ENCODE data around the gene ENO1.

DNA sequence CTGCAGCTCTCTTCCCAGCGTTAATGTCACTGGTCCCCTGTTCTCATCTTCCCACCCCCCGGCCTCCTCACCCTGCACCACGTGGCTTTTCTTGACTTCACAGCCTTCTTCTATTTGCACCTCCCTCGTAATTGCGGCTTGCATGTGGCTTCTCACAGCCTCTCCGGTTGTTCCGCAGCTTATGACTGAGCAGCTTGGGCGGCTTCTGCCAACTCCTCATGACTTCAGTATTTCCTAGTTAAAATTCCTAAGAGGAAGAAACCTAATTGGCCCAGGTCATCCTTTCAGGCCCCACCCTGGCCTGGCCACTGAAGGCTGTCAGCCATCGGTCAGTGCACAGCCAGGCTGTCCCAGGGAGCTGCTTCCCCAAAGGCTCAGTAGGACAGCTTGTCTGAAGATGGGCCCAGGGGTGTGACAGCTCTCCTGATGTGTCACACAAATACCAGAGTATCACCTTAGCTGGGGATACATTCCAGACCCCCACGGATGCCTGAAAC lies 52.5 kb downstream of the ENO1 start:
- no peak for TF ChIP-seq RARB (CRISPR knock-in tag; IDR thresholded peaks at IDR 0.05)
- TF ChIP-seq TOX (CRISPR knock-in tag; IDR thresholded peaks at IDR 0.05; ENCODE audit: borderline replicate concordance) = no peak
- TF ChIP-seq ZFP3 (CRISPR knock-in tag; IDR thresholded peaks at IDR 0.05) = no peak
- no peak for TF ChIP-seq TCF4 (CRISPR knock-in tag; IDR thresholded peaks at IDR 0.05; ENCODE audit: borderline replicate concordance)
- no peak for TF ChIP-seq CSDC2 (CRISPR knock-in tag; IDR thresholded peaks at IDR 0.05)
- TF ChIP-seq ZNF70 (CRISPR knock-in tag; IDR thresholded peaks at IDR 0.05) = no peak
- TF ChIP-seq, protein P1, sequence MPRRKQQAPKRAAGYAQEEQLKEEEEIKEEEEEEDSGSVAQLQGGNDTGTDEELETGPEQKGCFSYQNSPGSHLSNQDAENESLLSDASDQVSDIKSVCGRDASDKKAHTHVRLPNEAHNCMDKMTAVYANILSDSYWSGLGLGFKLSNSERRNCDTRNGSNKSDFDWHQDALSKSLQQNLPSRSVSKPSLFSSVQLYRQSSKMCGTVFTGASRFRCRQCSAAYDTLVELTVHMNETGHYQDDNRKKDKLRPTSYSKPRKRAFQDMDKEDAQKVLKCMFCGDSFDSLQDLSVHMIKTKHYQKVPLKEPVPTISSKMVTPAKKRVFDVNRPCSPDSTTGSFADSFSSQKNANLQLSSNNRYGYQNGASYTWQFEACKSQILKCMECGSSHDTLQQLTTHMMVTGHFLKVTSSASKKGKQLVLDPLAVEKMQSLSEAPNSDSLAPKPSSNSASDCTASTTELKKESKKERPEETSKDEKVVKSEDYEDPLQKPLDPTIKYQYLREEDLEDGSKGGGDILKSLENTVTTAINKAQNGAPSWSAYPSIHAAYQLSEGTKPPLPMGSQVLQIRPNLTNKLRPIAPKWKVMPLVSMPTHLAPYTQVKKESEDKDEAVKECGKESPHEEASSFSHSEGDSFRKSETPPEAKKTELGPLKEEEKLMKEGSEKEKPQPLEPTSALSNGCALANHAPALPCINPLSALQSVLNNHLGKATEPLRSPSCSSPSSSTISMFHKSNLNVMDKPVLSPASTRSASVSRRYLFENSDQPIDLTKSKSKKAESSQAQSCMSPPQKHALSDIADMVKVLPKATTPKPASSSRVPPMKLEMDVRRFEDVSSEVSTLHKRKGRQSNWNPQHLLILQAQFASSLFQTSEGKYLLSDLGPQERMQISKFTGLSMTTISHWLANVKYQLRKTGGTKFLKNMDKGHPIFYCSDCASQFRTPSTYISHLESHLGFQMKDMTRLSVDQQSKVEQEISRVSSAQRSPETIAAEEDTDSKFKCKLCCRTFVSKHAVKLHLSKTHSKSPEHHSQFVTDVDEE (CRISPR knock-in tag; IDR thresholded peaks at IDR 0.05) = no peak
- TF ChIP-seq ZFP30 (CRISPR knock-in tag; IDR thresholded peaks at IDR 0.05) = no peak
- TF ChIP-seq, protein P2, sequence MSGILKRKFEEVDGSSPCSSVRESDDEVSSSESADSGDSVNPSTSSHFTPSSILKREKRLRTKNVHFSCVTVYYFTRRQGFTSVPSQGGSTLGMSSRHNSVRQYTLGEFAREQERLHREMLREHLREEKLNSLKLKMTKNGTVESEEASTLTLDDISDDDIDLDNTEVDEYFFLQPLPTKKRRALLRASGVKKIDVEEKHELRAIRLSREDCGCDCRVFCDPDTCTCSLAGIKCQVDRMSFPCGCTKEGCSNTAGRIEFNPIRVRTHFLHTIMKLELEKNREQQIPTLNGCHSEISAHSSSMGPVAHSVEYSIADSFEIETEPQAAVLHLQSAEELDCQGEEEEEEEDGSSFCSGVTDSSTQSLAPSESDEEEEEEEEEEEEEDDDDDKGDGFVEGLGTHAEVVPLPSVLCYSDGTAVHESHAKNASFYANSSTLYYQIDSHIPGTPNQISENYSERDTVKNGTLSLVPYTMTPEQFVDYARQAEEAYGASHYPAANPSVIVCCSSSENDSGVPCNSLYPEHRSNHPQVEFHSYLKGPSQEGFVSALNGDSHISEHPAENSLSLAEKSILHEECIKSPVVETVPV (CRISPR knock-in tag; IDR thresholded peaks at IDR 0.05) = no peak
- no peak for TF ChIP-seq SNAI2 (CRISPR knock-in tag; IDR thresholded peaks at IDR 0.05)
- TF ChIP-seq, protein P3, sequence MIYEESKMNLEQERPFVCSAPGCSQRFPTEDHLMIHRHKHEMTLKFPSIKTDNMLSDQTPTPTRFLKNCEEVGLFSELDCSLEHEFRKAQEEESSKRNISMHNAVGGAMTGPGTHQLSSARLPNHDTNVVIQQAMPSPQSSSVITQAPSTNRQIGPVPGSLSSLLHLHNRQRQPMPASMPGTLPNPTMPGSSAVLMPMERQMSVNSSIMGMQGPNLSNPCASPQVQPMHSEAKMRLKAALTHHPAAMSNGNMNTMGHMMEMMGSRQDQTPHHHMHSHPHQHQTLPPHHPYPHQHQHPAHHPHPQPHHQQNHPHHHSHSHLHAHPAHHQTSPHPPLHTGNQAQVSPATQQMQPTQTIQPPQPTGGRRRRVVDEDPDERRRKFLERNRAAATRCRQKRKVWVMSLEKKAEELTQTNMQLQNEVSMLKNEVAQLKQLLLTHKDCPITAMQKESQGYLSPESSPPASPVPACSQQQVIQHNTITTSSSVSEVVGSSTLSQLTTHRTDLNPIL (CRISPR knock-in tag; IDR thresholded peaks at IDR 0.05; ENCODE audit: low read depth) = no peak
- TF ChIP-seq, protein P4, sequence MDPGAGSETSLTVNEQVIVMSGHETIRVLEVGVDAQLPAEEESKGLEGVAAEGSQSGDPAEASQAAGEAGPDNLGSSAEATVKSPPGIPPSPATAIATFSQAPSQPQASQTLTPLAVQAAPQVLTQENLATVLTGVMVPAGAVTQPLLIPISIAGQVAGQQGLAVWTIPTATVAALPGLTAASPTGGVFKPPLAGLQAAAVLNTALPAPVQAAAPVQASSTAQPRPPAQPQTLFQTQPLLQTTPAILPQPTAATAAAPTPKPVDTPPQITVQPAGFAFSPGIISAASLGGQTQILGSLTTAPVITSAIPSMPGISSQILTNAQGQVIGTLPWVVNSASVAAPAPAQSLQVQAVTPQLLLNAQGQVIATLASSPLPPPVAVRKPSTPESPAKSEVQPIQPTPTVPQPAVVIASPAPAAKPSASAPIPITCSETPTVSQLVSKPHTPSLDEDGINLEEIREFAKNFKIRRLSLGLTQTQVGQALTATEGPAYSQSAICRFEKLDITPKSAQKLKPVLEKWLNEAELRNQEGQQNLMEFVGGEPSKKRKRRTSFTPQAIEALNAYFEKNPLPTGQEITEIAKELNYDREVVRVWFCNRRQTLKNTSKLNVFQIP (CRISPR knock-in tag; IDR thresholded peaks at IDR 0.05; ENCODE audit: borderline replicate concordance, low read depth) = no peak
- TF ChIP-seq ZC3H10 (CRISPR knock-in tag; IDR thresholded peaks at IDR 0.05) = no peak
- no peak for TF ChIP-seq ESRRG (CRISPR knock-in tag; IDR thresholded peaks at IDR 0.05)

All from SK-N-SH treated with all-trans-retinoic acid at 6 μM for 48 hours (cell line).